GM12801 (cell line): ENCODE measurements around the gene HTRA2.

ENCODE experiments used
- CTCF ChIP-seq: IDR thresholded peaks from one replicate; pipeline ENCODE4 v1.5.1; 2011; ENCODE audit warnings: control low read depth; ENCODE audit not compliant: insufficient read length; ENCODE audit errors: extremely low read depth

HTRA2 gene

DNA sequence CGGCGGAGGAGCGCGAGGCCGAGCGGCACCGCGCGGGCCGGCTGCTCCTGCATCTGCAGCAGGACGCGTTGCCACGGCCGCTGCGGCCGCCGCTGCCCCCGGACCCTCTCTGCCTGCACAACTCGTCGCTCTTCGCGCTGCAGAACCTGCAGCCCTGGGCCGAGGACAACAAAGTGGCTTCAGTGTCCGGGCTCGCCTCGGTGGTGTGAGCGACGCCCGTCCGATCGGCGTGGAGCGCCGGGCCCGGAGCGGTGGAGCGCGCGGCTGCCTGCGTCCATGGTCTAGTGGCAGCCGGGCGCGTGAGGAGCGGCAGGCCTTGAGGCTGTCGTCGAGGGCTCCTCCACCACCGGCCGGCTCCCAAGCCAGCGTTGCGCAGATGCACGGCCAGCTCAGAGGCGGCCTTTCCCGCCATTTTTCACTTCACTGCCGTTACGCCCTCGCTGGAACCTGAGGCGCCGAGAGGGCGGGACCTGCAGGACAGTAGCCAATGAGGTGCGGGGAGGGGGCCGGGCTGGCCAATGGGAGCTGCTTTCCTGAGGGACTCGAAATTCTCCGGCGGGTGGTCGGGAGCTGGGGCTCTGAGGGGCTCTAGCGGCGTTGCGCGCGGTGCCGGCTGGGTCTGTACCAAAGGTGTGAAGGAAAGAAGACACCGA is 13.6 kb upstream of the HTRA2 start:
- TF ChIP-seq CTCF = no peak

DNA sequence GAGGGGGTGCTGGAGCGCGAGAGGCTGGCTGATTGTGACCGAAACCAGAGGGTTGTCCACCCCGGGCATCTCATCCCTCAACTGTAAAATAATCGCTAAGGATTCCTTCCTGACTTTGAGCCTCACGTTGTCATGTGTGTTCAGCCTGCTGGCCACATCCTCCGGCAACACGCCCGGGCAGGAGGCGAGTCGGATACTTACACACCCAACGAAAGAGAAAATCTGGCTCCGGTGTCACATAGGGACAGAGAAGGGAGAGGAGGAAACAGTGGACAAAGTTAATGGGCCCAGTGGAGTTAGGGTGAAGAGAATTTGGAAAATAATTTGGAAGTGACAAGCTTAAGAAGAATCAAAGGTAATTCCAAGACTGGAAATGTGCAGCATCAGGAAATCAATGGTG is 13.1 kb upstream of the HTRA2 start:
- no peak for TF ChIP-seq CTCF

DNA sequence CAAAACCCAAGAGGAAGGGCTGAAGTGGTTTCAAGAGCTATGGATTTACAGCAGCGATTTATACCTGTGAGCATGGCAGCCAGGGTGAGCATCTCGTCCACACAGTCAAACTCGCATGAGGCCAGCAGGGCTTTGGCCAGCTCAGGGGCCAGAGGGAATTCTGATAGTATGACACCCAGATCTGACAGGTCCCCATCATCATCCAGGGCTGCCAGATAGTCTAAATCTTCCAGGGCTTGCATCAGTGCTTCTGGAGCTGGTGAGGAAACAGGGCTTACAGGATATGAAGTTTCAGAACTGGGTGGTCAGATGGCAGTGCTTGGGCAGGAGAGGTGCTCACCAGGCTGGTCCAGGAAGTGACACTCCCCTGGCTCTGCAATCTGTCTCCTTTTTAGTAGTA is 7.2 kb upstream of the HTRA2 start:
- TF ChIP-seq CTCF = no peak

- no peak for TF ChIP-seq CTCF
These were observed 5.7 kb upstream of the HTRA2 start for GRCh38 chr2:74524005-74524404.

DNA sequence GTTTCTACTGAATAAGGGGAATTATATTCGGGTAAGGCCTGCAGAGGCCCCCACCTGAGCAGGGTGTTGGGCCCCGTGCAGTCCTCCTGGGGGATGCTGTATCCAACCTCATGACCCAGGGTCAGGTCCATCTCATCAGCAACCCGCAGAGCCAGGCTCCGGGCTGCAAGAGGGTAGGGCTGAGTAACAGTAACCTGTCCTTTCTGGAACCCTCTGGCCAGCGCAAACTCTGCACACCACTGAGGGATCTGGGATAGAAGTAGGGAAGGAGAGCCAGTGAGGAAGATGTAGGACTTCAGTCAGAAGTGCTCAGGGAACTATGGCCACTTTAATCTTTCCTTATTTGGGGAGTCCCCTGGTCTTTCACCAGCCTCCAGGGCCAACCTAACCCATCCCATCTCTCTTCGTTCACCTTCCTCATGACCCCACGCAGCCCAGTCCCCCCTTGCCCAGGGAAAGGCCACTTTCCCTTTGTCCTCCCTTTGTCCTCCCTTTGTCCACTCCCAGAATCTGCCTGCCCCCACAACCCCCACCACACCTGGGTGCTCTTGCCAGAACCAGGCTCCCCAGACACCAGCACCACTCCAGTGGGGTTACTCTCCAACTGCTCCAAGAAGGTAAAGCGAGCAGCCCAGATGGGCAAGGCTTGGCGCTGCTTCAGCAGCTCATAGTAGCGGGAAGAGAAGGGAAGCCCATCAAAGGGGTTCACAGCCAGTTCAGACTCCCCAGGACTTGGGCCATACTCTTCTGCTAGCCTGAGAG is 4.6 kb upstream of the HTRA2 start:
- no peak for TF ChIP-seq CTCF

DNA sequence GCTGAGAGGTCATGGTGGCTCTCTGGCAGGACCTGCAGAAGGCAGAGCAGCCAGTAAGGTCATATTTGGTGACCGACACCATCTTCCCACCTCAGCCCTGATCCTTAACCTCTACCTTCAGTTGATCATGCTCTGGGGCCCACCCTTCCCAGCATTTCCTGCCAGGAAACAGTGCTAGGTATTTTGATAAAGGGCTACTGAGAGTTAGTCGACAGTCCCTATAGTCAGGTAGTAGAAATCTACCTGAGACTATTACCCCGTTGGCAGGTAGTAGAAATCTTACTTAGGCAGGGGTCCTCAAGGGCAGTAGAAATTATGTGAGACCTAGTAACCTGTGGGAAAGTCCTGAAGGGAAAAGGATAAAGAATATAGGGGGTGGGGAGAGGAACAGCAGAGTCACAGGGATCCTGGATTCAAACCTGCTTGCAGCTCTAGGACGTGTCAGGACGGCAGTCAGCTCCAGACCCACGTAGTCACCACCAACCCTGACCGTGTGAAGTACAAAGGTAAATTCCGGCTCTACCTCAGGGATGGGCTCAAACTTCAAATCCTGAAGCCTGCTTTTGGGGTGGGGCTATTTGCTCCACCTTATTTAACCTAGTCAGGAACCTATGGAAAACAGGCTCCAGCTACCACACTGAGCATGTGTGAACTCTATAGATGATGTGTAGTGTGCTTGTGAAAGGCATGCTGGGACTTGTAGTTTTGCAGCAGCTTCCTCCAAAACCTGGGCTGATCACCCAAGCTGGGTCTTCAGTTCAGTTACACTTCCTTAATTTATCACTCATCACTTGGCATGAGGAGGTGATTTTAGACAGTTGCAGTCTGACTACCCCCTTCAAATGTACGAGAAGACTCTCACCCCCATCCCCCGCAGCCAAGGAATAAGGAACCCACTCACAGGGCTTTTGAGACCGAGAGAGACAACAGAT is 3.8 kb upstream of the HTRA2 start, which contains the start of gene DQX1:
DQX1 (minus strand) TSS at position 515 of the 932 bp plus-strand sequence; CDS start at position 13, 502 bp downstream.
- no peak for TF ChIP-seq CTCF
